HepG2 (cell line): ENCODE results near the gene HTR4. TPM values are rescaled to one million over a fixed set of nuclear protein-coding genes. Genes with fewer than 3 reads are reported as not detected.

ENCODE experiments used
- ATAC-seq: fragments of 200-7000 bp; cut with Tn5 transposase; 3 replicates; pipeline ENCODE4 v1.9.1; 2020; ENCODE audit warnings: mild to moderate bottlenecking, moderate library complexity
- BruUV-seq: library from RNA; stranded (reverse); fragments of 400-500 nt; replicated peaks from 2 replicates; lab custom pipeline; 2021; lab: Mats Ljungman, UMichigan
- CTCF ChIA-PET: fragments of 300-600 bp; formaldehyde crosslinking; extraction: SDS; loops from one replicate; lab custom pipeline; 2021; ENCODE audit warnings: low total read pairs, inconsistent platforms, low intra/inter-chr PET ratio; lab: Yijun Ruan, JAX
- POLR2A ChIA-PET: fragments of 350-600 bp; sonication (Branson Sonifier 250); formaldehyde crosslinking; loops from one replicate; lab custom pipeline; 2020; ENCODE audit warnings: antibody characterized with exemption, inconsistent platforms; lab: Yijun Ruan, JAX
- DNase-seq: peaks from one replicate; pipeline ENCODE4 v3.0.0-alpha.2; 2015; ENCODE audit warnings: low spot score
- FAIRE-seq: peaks from 3 replicates; lab custom pipeline; 2011; peaks lifted over from hg19 to GRCh38; lab: Jason Lieb, UNC
- H2AFZ ChIP-seq: one replicate; pipeline ENCODE4 v1.6.1; 2011; ENCODE audit warnings: low read length, inconsistent platforms
- H3K27ac ChIP-seq: fragments of 300-600 bp; 3 replicates; pipeline ENCODE4 v1.8.0; 2011; ENCODE audit warnings: mixed run types, mild to moderate bottlenecking, mixed read lengths, low read length, inconsistent platforms; ENCODE audit not compliant: insufficient read depth; ENCODE audit errors: extremely low read length
- H3K27me3 ChIP-seq, 2 experiments: fragments of 200-600 bp in 1 of 2; 2 replicates in 1 of 2; 3 replicates in 1 of 2; pipeline versions ENCODE4 v1.6.0 to v1.8.0; 2011; ENCODE audit warnings: low read length in 2 of 2, mild to moderate bottlenecking in 2 of 2, moderate library complexity in 2 of 2, inconsistent platforms in 1 of 2; ENCODE audit not compliant: insufficient read depth in 2 of 2, control insufficient read depth in 1 of 2
- H3K36me3 ChIP-seq, 2 experiments: fragments of 200-600 bp in 1 of 2; replicated peaks in 1 of 2; 2 replicates in 1 of 2; 3 replicates in 1 of 2; pipeline versions ENCODE4 v1.5.1 to v1.8.0; 2011; ENCODE audit warnings: low read length in 2 of 2, inconsistent platforms in 1 of 2; ENCODE audit not compliant: insufficient read depth in 2 of 2, control insufficient read depth in 1 of 2
- H3K4me1 ChIP-seq: 2 replicates; pipeline ENCODE4 v1.5.1; 2012; ENCODE audit warnings: low read length, inconsistent platforms; ENCODE audit not compliant: insufficient read depth
- H3K4me2 ChIP-seq: 2 replicates; pipeline ENCODE4 v1.6.0; 2011; ENCODE audit warnings: low read depth, low read length, inconsistent platforms
- H3K4me3 ChIP-seq, 3 experiments: fragments of 200-600 bp in 1 of 3; sonication (generic), shearing (Covaris generic) in 1 of 3; replicated peaks in 1 of 3; 2 replicates each; pipeline ENCODE4 v1.5.1; 2011 to 2016; ENCODE audit warnings: low read length in 3 of 3, inconsistent platforms in 2 of 3, low read depth in 2 of 3, mild to moderate bottlenecking in 2 of 3, control low read depth in 1 of 3, mixed read lengths in 1 of 3; ENCODE audit not compliant: insufficient read depth in 1 of 3
- H3K79me2 ChIP-seq: one replicate; pipeline ENCODE4 v1.6.1; 2011; ENCODE audit warnings: low read length, inconsistent platforms; ENCODE audit not compliant: insufficient read depth
- H3K9ac ChIP-seq: 2 replicates; pipeline ENCODE4 v1.6.0; 2011; ENCODE audit warnings: mild to moderate bottlenecking, low read depth, low read length, inconsistent platforms; ENCODE audit not compliant: insufficient read depth
- H3K9me3 ChIP-seq: 2 replicates; pipeline ENCODE4 v1.5.1; 2012; ENCODE audit warnings: mild to moderate bottlenecking, low read length
- H4K20me1 ChIP-seq: 2 replicates; pipeline ENCODE4 v1.6.0; 2011; ENCODE audit warnings: inconsistent platforms, mild to moderate bottlenecking, low read length, moderate library complexity; ENCODE audit not compliant: insufficient read depth
- BRD4 ChIP-seq: sonication (generic); formaldehyde crosslinking; IDR thresholded peaks from 2 replicates; pipeline ENCODE4 v1.4.0; 2020; ENCODE audit warnings: missing genetic modification reagents
- CENPBD1 ChIP-seq: sonication (generic); formaldehyde crosslinking; IDR thresholded peaks from 2 replicates; pipeline ENCODE4 v1.8.0; 2022; ENCODE audit warnings: missing genetic modification reagents, low read depth, mild to moderate bottlenecking, borderline replicate concordance
- CREM ChIP-seq, 2 experiments: sonication (generic) in 1 of 2; formaldehyde crosslinking in 1 of 2; IDR thresholded peaks; 2 replicates each; pipeline versions ENCODE4 v1.4.0 to v1.6.1; 2016 to 2020; ENCODE audit warnings: antibody characterized with exemption in 1 of 2, mild to moderate bottlenecking in 1 of 2, missing genetic modification reagents in 1 of 2
- DBP ChIP-seq: sonication (generic); formaldehyde crosslinking; IDR thresholded peaks from 2 replicates; pipeline ENCODE4 v1.4.0; 2020; ENCODE audit warnings: missing genetic modification reagents; ENCODE audit errors: not compliant biosample characterization
- EHMT2 ChIP-seq: fragments of 200-600 bp; sonication (generic); IDR thresholded peaks from 2 replicates; pipeline ENCODE4 v1.7.0; 2017; ENCODE audit warnings: antibody characterized with exemption, low read depth, low read length, borderline replicate concordance
- FOXA3 ChIP-seq: IDR thresholded peaks from 2 replicates; pipeline ENCODE4 v1.6.1; 2016; ENCODE audit warnings: missing genetic modification reagents, missing compliant biosample characterization
- HMGXB4 ChIP-seq, 2 experiments: sonication (generic) in 1 of 2; formaldehyde crosslinking in 1 of 2; IDR thresholded peaks; 2 replicates each; pipeline versions ENCODE4 v1.4.0 to v1.6.1; 2018 to 2020; ENCODE audit warnings: missing genetic modification reagents in 2 of 2, borderline replicate concordance in 1 of 2, low read depth in 1 of 2, mild to moderate bottlenecking in 1 of 2, missing biosample characterization in 1 of 2
- JDP2 ChIP-seq: sonication (generic); formaldehyde crosslinking; IDR thresholded peaks from 2 replicates; pipeline ENCODE4 v1.8.1; 2022; ENCODE audit warnings: missing genetic modification reagents, borderline replicate concordance
- MLLT10 ChIP-seq: sonication (generic); formaldehyde crosslinking; IDR thresholded peaks from 2 replicates; pipeline ENCODE4 v1.4.0; 2020; ENCODE audit warnings: missing genetic modification reagents
- TERF1 ChIP-seq: sonication (generic); formaldehyde crosslinking; IDR thresholded peaks from 2 replicates; pipeline ENCODE4 v1.8.0; 2022; ENCODE audit warnings: mild to moderate bottlenecking, missing genetic modification reagents, moderate library complexity
- XBP1 ChIP-seq: sonication (generic); formaldehyde crosslinking; IDR thresholded peaks from 2 replicates; pipeline ENCODE4 v1.5.0; 2020; ENCODE audit warnings: missing genetic modification reagents
- ZBTB21 ChIP-seq: sonication (generic); formaldehyde crosslinking; IDR thresholded peaks from 2 replicates; pipeline ENCODE4 v1.4.0; 2020; ENCODE audit warnings: missing genetic modification reagents
- ZBTB26 ChIP-seq: IDR thresholded peaks from 2 replicates; pipeline ENCODE4 v1.6.1; 2016; ENCODE audit warnings: missing compliant biosample characterization, missing genetic modification reagents, borderline replicate concordance
- ZBTB44 ChIP-seq: sonication (generic); formaldehyde crosslinking; IDR thresholded peaks from 2 replicates; pipeline ENCODE4 v1.4.0; 2020; ENCODE audit warnings: missing genetic modification reagents
- ZFAT ChIP-seq: sonication (generic); formaldehyde crosslinking; conservative IDR thresholded peaks from 2 replicates; pipeline ENCODE4 v1.8.1; 2023; ENCODE audit warnings: missing genetic modification reagents, inconsistent platforms
- ZFP82 ChIP-seq: sonication (generic); formaldehyde crosslinking; IDR thresholded peaks from 2 replicates; pipeline ENCODE4 v1.5.1; 2020; ENCODE audit warnings: mild to moderate bottlenecking, missing genetic modification reagents, borderline replicate concordance
- ZNF501 ChIP-seq: sonication (generic); formaldehyde crosslinking; IDR thresholded peaks from 2 replicates; pipeline ENCODE4 v1.5.1; 2020; ENCODE audit warnings: mild to moderate bottlenecking, moderate library complexity, missing genetic modification reagents
- ZNF563 ChIP-seq: sonication (generic); formaldehyde crosslinking; IDR thresholded peaks from 2 replicates; pipeline ENCODE4 v1.8.0; 2022; ENCODE audit warnings: mild to moderate bottlenecking, moderate library complexity, missing genetic modification reagents
- in situ Hi-C: cut with HindIII; loops from 2 replicates; pipeline ENCODE4 v1.10.0; 2017; ENCODE audit warnings: low pct_unique_long_range_greater_than_20kb; ENCODE audit not compliant: extremely low pct_ligation_motif_present
- intact Hi-C: fragments of 100-400 bp; cut with micrococcal nuclease; formaldehyde crosslinking; loops from one replicate; pipeline ENCODE4 v1.10.0; 2022; ENCODE audit not compliant: unreplicated experiment
- polyA plus RNA-seq, 8 experiments: library from polyadenylated mRNA; depleted of rRNA in 3 of 8; stranded (reverse) in 7 of 8; unstranded in 1 of 8; fragments of >200 nt; fragmentation: Illumina TruSeq in 4 of 8; extraction: Trizol in 4 of 8; gene quantifications; 2 replicates each; pipeline versions ENCODE4 v1.2.1 to v1.2.3, GENCODE V29; 2011 to 2016; ENCODE audit warnings: low read depth in 4 of 8, missing spikeins in 1 of 8, mixed read lengths in 1 of 8; ENCODE audit not compliant: insufficient read depth in 1 of 8
- total RNA-seq, 5 experiments: library from RNA; depleted of rRNA; stranded (reverse); fragments of >200 nt; fragmentation: Illumina TruSeq; extraction: Trizol; gene quantifications; 2 replicates each; pipeline ENCODE4 v1.2.3, GENCODE V29; 2016; ENCODE audit warnings: low read depth in 1 of 5

HTR4 gene
- total and polyA plus RNA-seq, 2 of the 13 experiments (the other 11 are each of a cell fraction or from before 2014, with no cell fraction given): not detected

- ChIA-PET CTCF (no interaction called here), POLR2A (no interaction called here)
- intact Hi-C loops (no loop called here), in situ Hi-C loops (no loop called here)
- BruUV-seq: no TSS peak
- Histone ChIP-seq H3K4me1 (no peaks in the 10 kb centered on the region), H3K27ac (no peak overlapping the region), H4K20me1 (no peaks in the 10 kb centered on the region), H3K36me3 (no peaks in the 10 kb centered on the region), H3K79me2 (no peaks in the 10 kb centered on the region), H2AFZ (no peak overlapping the region), H3K4me3 (no peak overlapping the region), H3K27me3 (no peaks in the 10 kb centered on the region), H3K9me3 (no peaks in the 10 kb centered on the region), H3K9ac (no peak overlapping the region), H3K4me2 (no peak overlapping the region)
- no peak for DNase-seq
- no peak for FAIRE-seq
- ATAC-seq: no peak
- TF ChIP-seq ZNF563 (CRISPR knock-in tag) (no peak), ZBTB21 (no peak), ZFP82 (no peak), HMGXB4 (CRISPR knock-in tag; IDR thresholded peaks at IDR 0.05; ENCODE audit: borderline replicate concordance in 1 of 2, low read depth in 1 of 2) (no peak), ZBTB44 (CRISPR knock-in tag) (no peak), ZBTB26 (CRISPR knock-in tag) (no peak), DBP (no peak), CENPBD1 (CRISPR knock-in tag) (no peak), ZFAT (CRISPR knock-in tag) (no peak), MLLT10 (CRISPR knock-in tag) (no peak), FOXA3 (no peak), XBP1 (CRISPR knock-in tag) (no peak), ZNF501 (CRISPR knock-in tag) (no peak), TERF1 (CRISPR knock-in tag) (no peak), BRD4 (CRISPR knock-in tag) (no peak), JDP2 (no peak), CREM (IDR thresholded peaks at IDR 0.05) (no peak), CREM (CRISPR knock-in tag; IDR thresholded peaks at IDR 0.05) (no peak), EHMT2 (no peak)
Observed at GRCh38 chr5:148569948-148570347, 84.4 kb downstream of the HTR4 start.
